C4-2B (cell line): Measurements from ENCODE around the gene SSBP2.

Source experiments
- H3K27ac ChIP-seq: fragments of 450-650 bp; 2 replicates; pipeline ENCODE4 v1.5.1; 2017
- CTCF ChIP-seq: fragments of 450-650 bp; conservative IDR thresholded peaks from 2 replicates; pipeline ENCODE4 v1.5.1; 2017; ENCODE audit warnings: mild to moderate bottlenecking
- ZFX ChIP-seq: fragments of 450-650 bp; IDR thresholded peaks from 2 replicates; pipeline ENCODE4 v1.6.1; 2017

The SSBP2 gene

GRCh38 chr5:81639556-81639955, 111.3 kb downstream of the SSBP2 start:
- no peak overlapping the region for H3K27ac ChIP-seq
- TF ChIP-seq ZFX, result no peak
- TF ChIP-seq CTCF, result no peak

GRCh38 chr5:81638471-81638870, 112.4 kb downstream of the SSBP2 start:
- no peak overlapping the region for H3K27ac ChIP-seq
- no peak for TF ChIP-seq CTCF
- no peak for TF ChIP-seq ZFX

- no peak overlapping the region for H3K27ac ChIP-seq
Measured at GRCh38 chr5:81633891-81634290, 117.0 kb downstream of the SSBP2 start.

GRCh38 chr5:81633471-81633870, 117.4 kb downstream of the SSBP2 start:
- TF ChIP-seq ZFX, result no peak
- no peak for TF ChIP-seq CTCF

More at GRCh38 chr5:81633891-81634290, 117.0 kb downstream of the SSBP2 start:
- TF ChIP-seq ZFX, result no peak
- no peak for TF ChIP-seq CTCF

GRCh38 chr5:81632679-81633078, 118.2 kb downstream of the SSBP2 start:
- TF ChIP-seq CTCF (no peak), ZFX (no peak)
- no peak overlapping the region for H3K27ac ChIP-seq

More at GRCh38 chr5:81633471-81633870, 117.4 kb downstream of the SSBP2 start:
- H3K27ac ChIP-seq, result no peak overlapping the region

- TF ChIP-seq ZFX (no peak), CTCF (no peak)
- no peak overlapping the region for H3K27ac ChIP-seq
Measured at GRCh38 chr5:81631621-81632020, 119.3 kb downstream of the SSBP2 start.

GRCh38 chr5:81631124-81631523, 119.8 kb downstream of the SSBP2 start:
- no peak overlapping the region for H3K27ac ChIP-seq
- TF ChIP-seq ZFX (no peak), CTCF (no peak)
